Lower leg skin (tissue), 4 donors: ENCODE data around the gene UGT1A4. TPM values are rescaled to one million over a fixed set of nuclear protein-coding genes. Genes with fewer than 3 reads are reported as not detected.
A peak's percentile ranks its signal among the peaks of the same experiment; 100 is the strongest.

Experiments
- DNase-seq, 2 donors: peaks; one replicate each; pipeline ENCODE4 v3.0.0-alpha.2; 2019; ENCODE audit warnings: low spot score in 2 of 2
- H3K4me3 ChIP-seq: fragments of 200-600 bp; sonication (generic); 2 replicates; pipeline ENCODE4 v1.5.1; 2017; ENCODE audit warnings: mild to moderate bottlenecking, low read depth; ENCODE audit not compliant: poor library complexity, severe bottlenecking
- POLR2A ChIP-seq, 2 donors: fragments of 450-650 bp; IDR thresholded peaks; one replicate each; pipeline ENCODE4 v1.6.1; 2016 to 2017; ENCODE audit warnings: antibody characterized with exemption in 2 of 2, mild to moderate bottlenecking in 1 of 2, moderate library complexity in 1 of 2
- WGBS, 2 donors: methylation state at CpG; one replicate each; pipeline ENCODE4 v1.1.5; 2018; 5-methylcytosine and 5-hydroxymethylcytosine counted together
- intact Hi-C: fragments of 100-400 bp; cut with DNase I; formaldehyde crosslinking; loops from one replicate; pipeline ENCODE4 v1.15.0; 2023; ENCODE audit warnings: low total_unique reads
- total RNA-seq, 4 donors: library from RNA; depleted of rRNA; stranded (reverse); fragments of >200 nt; gene quantifications; one replicate each; pipeline ENCODE4 v1.1.0, GENCODE V29; 2016
- TF ChIP-seq, protein P1 (sequence below), 3 donors: fragments of 450-650 bp; IDR thresholded peaks; one replicate each; pipeline ENCODE4 v1.5.1; 2016; ENCODE audit warnings: antibody characterized with exemption in 3 of 3, mild to moderate bottlenecking in 3 of 3, moderate library complexity in 2 of 3

UGT1A4 gene
- total RNA-seq, 4 donors from 2014 or later, result 1.0 to 2.9 (median 2.4) TPM

DNA sequence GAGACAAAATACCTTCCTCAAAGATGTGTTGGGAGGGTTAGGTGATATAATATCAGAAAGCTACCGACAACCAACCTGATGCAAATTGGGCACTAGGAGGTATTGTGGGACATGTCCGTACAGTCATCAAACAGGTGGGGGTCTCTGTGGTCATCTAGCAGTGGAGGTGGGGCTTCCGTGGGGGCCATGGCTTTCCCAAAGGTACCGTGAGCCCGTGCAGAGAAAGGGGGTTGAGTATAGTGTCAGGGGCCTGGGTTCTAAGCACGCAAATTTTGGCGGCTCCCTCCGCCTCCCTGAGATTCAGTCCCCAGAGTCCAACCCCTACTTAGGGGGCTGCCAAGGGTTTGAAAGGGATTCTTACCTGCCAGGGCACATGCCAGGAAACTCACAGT is 103.2 kb downstream of the UGT1A4 start:
- 84 to 96% methylated on average over 7 to 8 of the region's 8 CpGs for WGBS, 2 donors

DNA sequence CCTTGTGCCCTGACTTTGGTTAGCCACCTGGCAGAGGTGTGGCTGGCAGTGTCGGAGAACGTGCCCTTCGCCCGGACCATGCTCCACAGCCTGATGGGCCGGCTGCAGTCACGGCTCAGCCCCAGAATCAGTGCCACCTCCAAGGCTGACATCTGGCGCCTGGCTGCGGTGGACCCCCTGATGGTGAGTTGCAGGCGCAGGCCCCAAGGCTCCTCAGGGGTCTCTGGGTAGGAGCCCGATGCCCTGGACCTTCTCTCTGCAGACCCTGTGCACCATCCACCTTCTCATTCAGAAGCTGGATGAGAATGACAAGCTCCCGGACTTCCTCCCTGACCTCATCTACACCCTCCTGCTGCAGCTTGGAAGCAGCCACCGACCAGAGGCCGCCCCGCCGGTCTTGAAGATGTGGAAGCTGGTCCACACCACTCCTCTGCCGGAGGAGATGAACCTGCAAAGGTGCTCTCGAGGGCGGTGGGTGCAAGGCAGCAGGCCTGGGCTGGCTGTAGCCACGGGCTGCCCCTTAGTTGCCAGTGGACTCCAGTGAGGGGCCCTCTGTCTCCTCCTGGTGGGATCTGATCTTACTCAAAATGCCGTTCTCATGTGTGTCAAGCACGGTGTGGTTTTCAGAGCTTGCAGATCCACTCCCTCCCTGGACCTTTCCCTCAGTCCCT is 103.7 kb downstream of the UGT1A4 start:
- peak in 1 of 2 donors; percentile 74 for DNase-seq
- WGBS, 2 donors, result 89 to 92% methylated on average over 15 of the region's 21 CpGs
- no peak overlapping the region for H3K4me3 ChIP-seq

More for the DNA sequence above, 103.2 kb downstream of the UGT1A4 start:
- no peak overlapping the region for H3K4me3 ChIP-seq
- DNase-seq, result no peak
- TF ChIP-seq, protein P1, sequence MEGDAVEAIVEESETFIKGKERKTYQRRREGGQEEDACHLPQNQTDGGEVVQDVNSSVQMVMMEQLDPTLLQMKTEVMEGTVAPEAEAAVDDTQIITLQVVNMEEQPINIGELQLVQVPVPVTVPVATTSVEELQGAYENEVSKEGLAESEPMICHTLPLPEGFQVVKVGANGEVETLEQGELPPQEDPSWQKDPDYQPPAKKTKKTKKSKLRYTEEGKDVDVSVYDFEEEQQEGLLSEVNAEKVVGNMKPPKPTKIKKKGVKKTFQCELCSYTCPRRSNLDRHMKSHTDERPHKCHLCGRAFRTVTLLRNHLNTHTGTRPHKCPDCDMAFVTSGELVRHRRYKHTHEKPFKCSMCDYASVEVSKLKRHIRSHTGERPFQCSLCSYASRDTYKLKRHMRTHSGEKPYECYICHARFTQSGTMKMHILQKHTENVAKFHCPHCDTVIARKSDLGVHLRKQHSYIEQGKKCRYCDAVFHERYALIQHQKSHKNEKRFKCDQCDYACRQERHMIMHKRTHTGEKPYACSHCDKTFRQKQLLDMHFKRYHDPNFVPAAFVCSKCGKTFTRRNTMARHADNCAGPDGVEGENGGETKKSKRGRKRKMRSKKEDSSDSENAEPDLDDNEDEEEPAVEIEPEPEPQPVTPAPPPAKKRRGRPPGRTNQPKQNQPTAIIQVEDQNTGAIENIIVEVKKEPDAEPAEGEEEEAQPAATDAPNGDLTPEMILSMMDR (IDR thresholded peaks at IDR 0.05), result no peak
- no peak for TF ChIP-seq POLR2A (IDR thresholded peaks at IDR 0.05)
- intact Hi-C loops, result no loop called here

More for the DNA sequence above, 103.7 kb downstream of the UGT1A4 start:
- intact Hi-C loops, result no loop called here
- TF ChIP-seq POLR2A (IDR thresholded peaks at IDR 0.05), result no peak
- TF ChIP-seq, protein P1 (IDR thresholded peaks at IDR 0.05), result no peak

Other genes with a start within 250 kb of the UGT1A4 start
- gene USP40, start 152.0 kb upstream of the UGT1A4 start, total RNA-seq, result 10 to 100 TPM; 26.9 to 38.7 (median 37.4) TPM
- gene UGT1A8, start 101.1 kb upstream of the UGT1A4 start, total RNA-seq, result not detected
- under 1 TPM in 1 of 4 donors, not detected in 3; 0.36 TPM for gene UGT1A10, start 82.3 kb upstream of the UGT1A4 start, total RNA-seq
- gene UGT1A9, start 46.8 kb upstream of the UGT1A4 start, total RNA-seq, result not detected
- 1 to 10 TPM in 2 of 4 donors, under 1 TPM in 2; 0.21 to 6.9 (median 1.6) TPM for gene UGT1A7, start 36.8 kb upstream of the UGT1A4 start, total RNA-seq
- gene UGT1A6, start 25.8 kb upstream of the UGT1A4 start, total RNA-seq, result 10 to 100 TPM; 11.5 to 35.6 (median 14.4) TPM
- gene UGT1A5, start 5.8 kb upstream of the UGT1A4 start, total RNA-seq, result 1 to 10 TPM in 1 of 4 donors, under 1 TPM in 2, not detected in 1; 0.32 to 1.7 (median 0.80) TPM
- gene UGT1A3, start 10.3 kb downstream of the UGT1A4 start, total RNA-seq, result 1 to 10 TPM in 1 of 4 donors, under 1 TPM in 2, not detected in 1; 0.30 to 1.1 (median 0.54) TPM
- under 1 TPM; 0.21 to 0.80 (median 0.36) TPM for gene UGT1A1, start 41.5 kb downstream of the UGT1A4 start, total RNA-seq
- gene MROH2A, start 59.6 kb downstream of the UGT1A4 start, total RNA-seq, result under 1 TPM in 2 of 4 donors, not detected in 2; 0.26 to 0.61 TPM
- 1 to 10 TPM; 1.2 to 4.4 (median 3.5) TPM for gene HJURP, start 135.8 kb downstream of the UGT1A4 start, total RNA-seq
- gene TRPM8, start 198.6 kb downstream of the UGT1A4 start, total RNA-seq, result under 1 TPM in 2 of 4 donors, not detected in 2; 0.46 TPM